Prostate gland (tissue), 2 donors: ENCODE results near the gene CLK3. TPM values are rescaled to one million over a fixed set of nuclear protein-coding genes. Genes with fewer than 3 reads are reported as not detected.
"Not testable (repeated sequence)": the region's sequence is repeated elsewhere in the genome, so short reads cannot be mapped to it uniquely, and the experiment has no call there.

ENCODE experiments used
- DNase-seq: peaks from one replicate; pipeline ENCODE4 v3.0.0-alpha.2; 2019; ENCODE audit warnings: low spot score
- H3K27ac ChIP-seq, 2 donors: fragments of 200-600 bp; sonication (generic); 2 replicates each; pipeline ENCODE4 v1.5.1; 2017 to 2019
- H3K27me3 ChIP-seq: fragments of 200-600 bp; sonication (generic); replicated peaks from 2 replicates; pipeline ENCODE4 v1.5.1; 2019; ENCODE audit not compliant: insufficient read depth
- H3K36me3 ChIP-seq, 2 donors: fragments of 200-600 bp; sonication (generic); 1 replicate in 1 of 2; 2 replicates in 1 of 2; pipeline versions ENCODE4 v1.5.1 to v1.8.1; 2017 to 2019
- H3K4me1 ChIP-seq: fragments of 200-600 bp; sonication (generic); replicated peaks from 2 replicates; pipeline ENCODE4 v1.5.1; 2019
- H3K4me3 ChIP-seq, 2 donors: fragments of 200-600 bp; sonication (generic); 2 replicates each; pipeline ENCODE4 v1.5.1; 2017 to 2019
- H3K9me3 ChIP-seq: fragments of 200-600 bp; sonication (generic); 2 replicates; pipeline ENCODE4 v1.5.1; 2017
- POLR2A ChIP-seq: fragments of 450-650 bp; IDR thresholded peaks from one replicate; pipeline ENCODE4 v1.6.1; 2016; ENCODE audit warnings: antibody characterized with exemption, mild to moderate bottlenecking
- POLR2AphosphoS5 ChIP-seq: sonication (generic); formaldehyde crosslinking; IDR thresholded peaks from one replicate; pipeline ENCODE4 v1.6.1; 2017; ENCODE audit warnings: antibody characterized with exemption
- WGBS: methylation state at CpG from one replicate; pipeline ENCODE4 v1.1.5; 2018; 5-methylcytosine and 5-hydroxymethylcytosine counted together
- intact Hi-C: fragments of 100-400 bp; cut with DNase I; formaldehyde crosslinking; loops from one replicate; pipeline ENCODE4 v1.14.2; 2022
- total RNA-seq, 2 donors: library from RNA; depleted of rRNA; stranded (reverse); fragments of >200 nt; gene quantifications; one replicate each; pipeline ENCODE4 v1.1.0, GENCODE V29; 2016
- TF ChIP-seq, protein P1 (sequence below), 4 experiments: fragments of 200-600 bp in 2 of 4; fragments of 450-650 bp in 2 of 4; sonication (generic) in 2 of 4; IDR thresholded peaks; 1 replicate in 3 of 4; 2 replicates in 1 of 4; pipeline ENCODE4 v1.5.1; 2016 to 2019; ENCODE audit warnings: antibody characterized with exemption in 4 of 4, mild to moderate bottlenecking in 2 of 4, moderate library complexity in 2 of 4

Gene CLK3
- total RNA-seq, 2 donors from 2014 or later: 140 to 180 TPM

GRCh38 chr15:74627766-74628165, 12.1 kb downstream of the CLK3 start:
- TF ChIP-seq POLR2A (no peak), POLR2AphosphoS5 (no peak)
- TF ChIP-seq, protein P1, sequence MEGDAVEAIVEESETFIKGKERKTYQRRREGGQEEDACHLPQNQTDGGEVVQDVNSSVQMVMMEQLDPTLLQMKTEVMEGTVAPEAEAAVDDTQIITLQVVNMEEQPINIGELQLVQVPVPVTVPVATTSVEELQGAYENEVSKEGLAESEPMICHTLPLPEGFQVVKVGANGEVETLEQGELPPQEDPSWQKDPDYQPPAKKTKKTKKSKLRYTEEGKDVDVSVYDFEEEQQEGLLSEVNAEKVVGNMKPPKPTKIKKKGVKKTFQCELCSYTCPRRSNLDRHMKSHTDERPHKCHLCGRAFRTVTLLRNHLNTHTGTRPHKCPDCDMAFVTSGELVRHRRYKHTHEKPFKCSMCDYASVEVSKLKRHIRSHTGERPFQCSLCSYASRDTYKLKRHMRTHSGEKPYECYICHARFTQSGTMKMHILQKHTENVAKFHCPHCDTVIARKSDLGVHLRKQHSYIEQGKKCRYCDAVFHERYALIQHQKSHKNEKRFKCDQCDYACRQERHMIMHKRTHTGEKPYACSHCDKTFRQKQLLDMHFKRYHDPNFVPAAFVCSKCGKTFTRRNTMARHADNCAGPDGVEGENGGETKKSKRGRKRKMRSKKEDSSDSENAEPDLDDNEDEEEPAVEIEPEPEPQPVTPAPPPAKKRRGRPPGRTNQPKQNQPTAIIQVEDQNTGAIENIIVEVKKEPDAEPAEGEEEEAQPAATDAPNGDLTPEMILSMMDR (IDR thresholded peaks at IDR 0.05): no peak
- no peak for DNase-seq
- no peaks in the 10 kb centered on the region for H3K4me1 ChIP-seq
- intact Hi-C loops: no loop called here
- H3K27me3 ChIP-seq: no peaks in the 10 kb centered on the region
- H3K4me3 ChIP-seq: no peak overlapping the region
- H3K27ac ChIP-seq: no peak overlapping the region
- H3K36me3 ChIP-seq: peaks cover 14 to 62% of the 10 kb centered on the region in 2 donors
- 70% methylated on average over 5 of the region's 5 CpGs for WGBS
- H3K9me3 ChIP-seq: no peaks in the 10 kb centered on the region

- H3K4me1 ChIP-seq: no peaks in the 10 kb centered on the region
- H3K36me3 ChIP-seq: peaks cover 14 to 57% of the 10 kb centered on the region in 2 donors
- TF ChIP-seq, protein P1 (IDR thresholded peaks at IDR 0.05): no peak
- TF ChIP-seq POLR2A (no peak), POLR2AphosphoS5 (no peak)
- DNase-seq: no peak
- no peak overlapping the region for H3K27ac ChIP-seq
- WGBS: 81% methylated on average over 3 of the region's 3 CpGs
- intact Hi-C loops: no loop called here
- no peak overlapping the region for H3K4me3 ChIP-seq
- H3K27me3 ChIP-seq: no peaks in the 10 kb centered on the region
- no peaks in the 10 kb centered on the region for H3K9me3 ChIP-seq
These were observed 12.6 kb downstream of the CLK3 start for GRCh38 chr15:74628199-74628598.

DNA sequence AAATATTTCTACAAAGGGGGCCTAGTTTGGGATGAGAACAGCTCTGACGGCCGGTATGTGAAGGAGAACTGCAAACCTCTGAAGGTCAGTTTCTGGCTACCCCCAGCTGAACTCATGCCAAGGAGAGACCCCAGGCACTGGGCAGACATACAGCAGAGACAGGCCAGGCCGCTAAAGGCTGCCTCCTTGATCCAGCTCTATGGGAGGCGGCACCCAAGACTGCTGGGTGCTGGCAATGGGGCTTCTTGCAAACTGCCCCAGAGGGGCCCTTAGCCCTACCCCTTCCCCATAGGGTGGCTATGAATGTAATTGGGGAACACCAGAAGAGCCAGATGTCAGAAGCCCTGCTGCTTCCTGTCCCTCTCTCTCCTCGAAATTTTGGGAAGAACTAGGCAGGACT, 13.3 kb downstream of the CLK3 start:
- no peak overlapping the region for H3K4me3 ChIP-seq
- no peaks in the 10 kb centered on the region for H3K9me3 ChIP-seq
- no peaks in the 10 kb centered on the region for H3K27me3 ChIP-seq
- peaks cover 14 to 50% of the 10 kb centered on the region in 2 donors for H3K36me3 ChIP-seq
- no peak for DNase-seq
- no peak overlapping the region for H3K27ac ChIP-seq
- TF ChIP-seq POLR2AphosphoS5: no peak
- TF ChIP-seq, protein P1 (IDR thresholded peaks at IDR 0.05): no peak
- TF ChIP-seq POLR2A: no peak
- WGBS: 51% methylated on average over 5 of the region's 5 CpGs
- H3K4me1 ChIP-seq: no peaks in the 10 kb centered on the region
- intact Hi-C loops: no loop called here

GRCh38 chr15:74629696-74630095, 14.1 kb downstream of the CLK3 start:
- not testable (repeated sequence) for DNase-seq, H3K4me3 ChIP-seq, H3K4me1 ChIP-seq, H3K27me3 ChIP-seq, H3K27ac ChIP-seq, H3K9me3 ChIP-seq
- peaks cover 13 to 46% of the 10 kb centered on the region in 2 donors for H3K36me3 ChIP-seq
- 75% methylated on average over 9 of the region's 10 CpGs for WGBS
- intact Hi-C loops: loop anchor here (5.0 kb wide), 3 partner anchors 68 to 323 kb away; partner anchors contain the start of gene EDC3

- Histone ChIP-seq H3K9me3 (no peaks in the 10 kb centered on the region), H3K4me3 (no peak overlapping the region), H3K36me3 (peaks cover 9 to 38% of the 10 kb centered on the region in 2 donors), H3K4me1 (no peaks in the 10 kb centered on the region), H3K27me3 (no peaks in the 10 kb centered on the region), H3K27ac (no peak overlapping the region)
- no peak for DNase-seq
- intact Hi-C loops: loop anchor here (5.0 kb wide), 3 partner anchors 67 to 322 kb away; partner anchors contain the start of gene EDC3
- WGBS: 84% methylated on average over 6 of the region's 6 CpGs
- TF ChIP-seq POLR2AphosphoS5 (no peak), POLR2A (no peak)
- TF ChIP-seq, protein P1 (IDR thresholded peaks at IDR 0.05): no peak
These were observed 14.8 kb downstream of the CLK3 start for GRCh38 chr15:74630284-74631086.
